HepG2 (cell line): ENCODE data around the gene SEC14L5. TPM values are rescaled to one million over a fixed set of nuclear protein-coding genes. Genes with fewer than 3 reads are reported as not detected.
A peak's percentile ranks its signal among the peaks of the same experiment; 100 is the strongest.

Experiments used
- ASH2L ChIP-seq: fragments of 300-600, 200-600 bp; sonication (generic); IDR thresholded peaks from 2 replicates; pipeline ENCODE4 v1.7.0; 2017; ENCODE audit warnings: low read depth, mild to moderate bottlenecking, moderate library complexity, mixed read lengths, low read length; ENCODE audit not compliant: insufficient read length
- ATF7 ChIP-seq, 2 experiments: fragments of 450-650 bp in 1 of 2; sonication (generic) in 1 of 2; formaldehyde crosslinking in 1 of 2; IDR thresholded peaks; 2 replicates each; pipeline versions ENCODE4 v1.4.0 to v1.6.1; 2016 to 2020; ENCODE audit warnings: antibody characterized with exemption in 1 of 2, mild to moderate bottlenecking in 1 of 2, missing genetic modification reagents in 1 of 2
- BRCA1 ChIP-seq: sonication (generic); formaldehyde crosslinking; IDR thresholded peaks from 2 replicates; pipeline ENCODE4 v1.4.0; 2020; ENCODE audit warnings: missing genetic modification reagents
- CCDC6 ChIP-seq: sonication (generic); formaldehyde crosslinking; IDR thresholded peaks from 2 replicates; pipeline ENCODE4 v1.8.1; 2022; ENCODE audit warnings: mild to moderate bottlenecking, missing genetic modification reagents, moderate library complexity
- CHD4 ChIP-seq: fragments of 200-600 bp; sonication (generic); IDR thresholded peaks from 2 replicates; pipeline ENCODE4 v1.7.0; 2017; ENCODE audit warnings: mild to moderate bottlenecking, low read length, borderline replicate concordance
- CREB1 ChIP-seq, 2 experiments: fragments of 450-650 bp in 1 of 2; IDR thresholded peaks; 2 replicates each; pipeline ENCODE4 v1.6.1; 2016 to 2017; ENCODE audit warnings: control low read depth in 1 of 2, mild to moderate bottlenecking in 1 of 2, missing compliant biosample characterization in 1 of 2, missing genetic modification characterization in 1 of 2
- KDM4B ChIP-seq: sonication (generic); formaldehyde crosslinking; IDR thresholded peaks from 2 replicates; pipeline ENCODE4 v1.4.0; 2020; ENCODE audit warnings: missing genetic modification reagents
- MIER3 ChIP-seq: IDR thresholded peaks from 2 replicates; pipeline ENCODE4 v1.6.1; 2016; ENCODE audit warnings: missing compliant biosample characterization, borderline replicate concordance
- RBFOX2 ChIP-seq: fragments of 200-400 bp; formaldehyde crosslinking; IDR thresholded peaks from 2 replicates; pipeline ENCODE4 v1.6.1; 2017; ENCODE audit warnings: low read depth, mild to moderate bottlenecking, low read length
- SAFB2 ChIP-seq: sonication (generic); formaldehyde crosslinking; IDR thresholded peaks from 2 replicates; pipeline ENCODE4 v1.5.1; 2020; ENCODE audit warnings: missing genetic modification reagents, low read depth, mild to moderate bottlenecking, borderline replicate concordance
- TCF12 ChIP-seq, 2 experiments: fragments of 450-650 bp in 1 of 2; sonication (generic) in 1 of 2; formaldehyde crosslinking in 1 of 2; IDR thresholded peaks; 2 replicates each; pipeline versions ENCODE4 v1.6.1 to v1.8.0; 2017 to 2022; ENCODE audit warnings: antibody characterized with exemption in 1 of 2, mild to moderate bottlenecking in 1 of 2, missing genetic modification reagents in 1 of 2, moderate library complexity in 1 of 2
- TERF1 ChIP-seq: sonication (generic); formaldehyde crosslinking; IDR thresholded peaks from 2 replicates; pipeline ENCODE4 v1.8.0; 2022; ENCODE audit warnings: mild to moderate bottlenecking, missing genetic modification reagents, moderate library complexity
- TGIF2 ChIP-seq: IDR thresholded peaks from 2 replicates; pipeline ENCODE4 v1.6.1; 2016; ENCODE audit warnings: control low read depth, missing compliant biosample characterization
- ZNF274 ChIP-seq: sonication (generic); formaldehyde crosslinking; IDR thresholded peaks from 2 replicates; pipeline ENCODE4 v1.5.1; 2020; ENCODE audit warnings: mild to moderate bottlenecking, missing genetic modification reagents
- ZNF275 ChIP-seq: sonication (generic); formaldehyde crosslinking; IDR thresholded peaks from 2 replicates; pipeline ENCODE4 v1.8.0; 2022; ENCODE audit warnings: missing genetic modification reagents, mild to moderate bottlenecking, inconsistent platforms, borderline replicate concordance
- ZNF333 ChIP-seq: sonication (generic); formaldehyde crosslinking; IDR thresholded peaks from 2 replicates; pipeline ENCODE4 v1.4.0; 2020; ENCODE audit warnings: mild to moderate bottlenecking, missing genetic modification reagents, borderline replicate concordance
- ZNF572 ChIP-seq: sonication (generic); formaldehyde crosslinking; IDR thresholded peaks from 2 replicates; pipeline ENCODE4 v1.5.1; 2020; ENCODE audit warnings: mild to moderate bottlenecking, missing genetic modification reagents
- ZNF713 ChIP-seq: sonication (generic); formaldehyde crosslinking; IDR thresholded peaks from 2 replicates; pipeline ENCODE4 v1.4.0; 2020; ENCODE audit warnings: mild to moderate bottlenecking, missing genetic modification reagents
- ZSCAN5A ChIP-seq: sonication (generic); formaldehyde crosslinking; IDR thresholded peaks from 2 replicates; pipeline ENCODE4 v1.8.0; 2022; ENCODE audit warnings: mild to moderate bottlenecking, missing genetic modification reagents, borderline replicate concordance
- polyA plus RNA-seq, 8 experiments: library from polyadenylated mRNA; depleted of rRNA in 3 of 8; stranded (reverse) in 7 of 8; unstranded in 1 of 8; fragments of >200 nt; fragmentation: Illumina TruSeq in 4 of 8; extraction: Trizol in 4 of 8; gene quantifications; 2 replicates each; pipeline versions ENCODE4 v1.2.1 to v1.2.3, GENCODE V29; 2011 to 2016; ENCODE audit warnings: low read depth in 4 of 8, missing spikeins in 1 of 8, mixed read lengths in 1 of 8; ENCODE audit not compliant: insufficient read depth in 1 of 8
- total RNA-seq, 5 experiments: library from RNA; depleted of rRNA; stranded (reverse); fragments of >200 nt; fragmentation: Illumina TruSeq; extraction: Trizol; gene quantifications; 2 replicates each; pipeline ENCODE4 v1.2.3, GENCODE V29; 2016; ENCODE audit warnings: low read depth in 1 of 5
- TF ChIP-seq, protein P1 (sequence below): sonication (generic); formaldehyde crosslinking; IDR thresholded peaks from 2 replicates; pipeline ENCODE4 v1.9.0; 2021; ENCODE audit warnings: missing genetic modification reagents, borderline replicate concordance
- TF ChIP-seq, protein P2 (sequence below): sonication (generic); formaldehyde crosslinking; IDR thresholded peaks from 2 replicates; pipeline ENCODE4 v1.4.0; 2020; ENCODE audit warnings: mild to moderate bottlenecking, missing genetic modification reagents

The SEC14L5 gene
- total and polyA plus RNA-seq, 2 of the 13 experiments (the other 11 are each of a cell fraction or from before 2014, with no cell fraction given) = 0.40 to 0.42 TPM

DNA sequence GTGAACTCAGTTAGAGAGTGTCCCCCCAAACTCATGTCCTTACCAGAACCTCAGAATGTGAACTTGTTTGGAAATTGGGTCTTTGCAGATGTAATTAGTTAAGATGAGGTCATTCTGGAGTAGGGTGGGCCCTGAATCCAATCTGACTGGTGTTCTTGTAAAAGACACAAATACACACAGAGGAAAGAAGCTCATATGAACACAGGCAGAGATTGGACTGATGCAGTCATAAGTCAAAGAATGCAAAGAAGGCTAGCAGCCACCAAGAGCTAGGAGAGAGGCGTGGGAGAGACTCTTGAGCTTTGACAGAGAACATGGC lies 77.7 kb downstream of the SEC14L5 start (continued):
- no peak for TF ChIP-seq CREB1 (IDR thresholded peaks at IDR 0.05)
- 0 out of 2 replicates have a peak, but pooled peaks have one; percentile 44 for TF ChIP-seq CREB1 (CRISPR knock-in tag; IDR thresholded peaks at IDR 0.05)
- no peak for TF ChIP-seq CCDC6 (CRISPR knock-in tag)
- TF ChIP-seq ZNF274 (CRISPR knock-in tag) = 0 out of 2 replicates have a peak, but pooled peaks have one; percentile 5
- 0 out of 2 replicates have a peak, but pooled peaks have one; percentile 5 for TF ChIP-seq ZNF572 (CRISPR knock-in tag)
- TF ChIP-seq CHD4 = peak; percentile 82
- TF ChIP-seq TERF1 (CRISPR knock-in tag) = 0 out of 2 replicates have a peak, but pooled peaks have one; percentile 39
- peak; percentile 10; the same call in 1 of the 2 replicates for TF ChIP-seq TGIF2 (CRISPR knock-in tag)
- TF ChIP-seq, protein P1, sequence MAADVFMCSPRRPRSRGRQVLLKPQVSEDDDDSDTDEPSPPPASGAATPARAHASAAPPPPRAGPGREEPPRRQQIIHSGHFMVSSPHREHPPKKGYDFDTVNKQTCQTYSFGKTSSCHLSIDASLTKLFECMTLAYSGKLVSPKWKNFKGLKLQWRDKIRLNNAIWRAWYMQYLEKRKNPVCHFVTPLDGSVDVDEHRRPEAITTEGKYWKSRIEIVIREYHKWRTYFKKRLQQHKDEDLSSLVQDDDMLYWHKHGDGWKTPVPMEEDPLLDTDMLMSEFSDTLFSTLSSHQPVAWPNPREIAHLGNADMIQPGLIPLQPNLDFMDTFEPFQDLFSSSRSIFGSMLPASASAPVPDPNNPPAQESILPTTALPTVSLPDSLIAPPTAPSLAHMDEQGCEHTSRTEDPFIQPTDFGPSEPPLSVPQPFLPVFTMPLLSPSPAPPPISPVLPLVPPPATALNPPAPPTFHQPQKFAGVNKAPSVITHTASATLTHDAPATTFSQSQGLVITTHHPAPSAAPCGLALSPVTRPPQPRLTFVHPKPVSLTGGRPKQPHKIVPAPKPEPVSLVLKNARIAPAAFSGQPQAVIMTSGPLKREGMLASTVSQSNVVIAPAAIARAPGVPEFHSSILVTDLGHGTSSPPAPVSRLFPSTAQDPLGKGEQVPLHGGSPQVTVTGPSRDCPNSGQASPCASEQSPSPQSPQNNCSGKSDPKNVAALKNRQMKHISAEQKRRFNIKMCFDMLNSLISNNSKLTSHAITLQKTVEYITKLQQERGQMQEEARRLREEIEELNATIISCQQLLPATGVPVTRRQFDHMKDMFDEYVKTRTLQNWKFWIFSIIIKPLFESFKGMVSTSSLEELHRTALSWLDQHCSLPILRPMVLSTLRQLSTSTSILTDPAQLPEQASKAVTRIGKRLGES (CRISPR knock-in tag) = 0 out of 2 replicates have a peak, but pooled peaks have one; percentile 45
- TF ChIP-seq ZNF333 (CRISPR knock-in tag) = peak; percentile 48; the same call in 1 of the 2 replicates
- no peak for TF ChIP-seq ZNF275
- TF ChIP-seq ZNF713 (CRISPR knock-in tag) = 0 out of 2 replicates have a peak, but pooled peaks have one; percentile 34
- TF ChIP-seq SAFB2 (CRISPR knock-in tag) = no peak
- TF ChIP-seq TCF12 (IDR thresholded peaks at IDR 0.05) = no peak
- TF ChIP-seq TCF12 (CRISPR knock-in tag; IDR thresholded peaks at IDR 0.05) = 0 out of 2 replicates have a peak, but pooled peaks have one; percentile 18
- TF ChIP-seq KDM4B (CRISPR knock-in tag) = 0 out of 2 replicates have a peak, but pooled peaks have one; percentile 3
- TF ChIP-seq, protein P2, sequence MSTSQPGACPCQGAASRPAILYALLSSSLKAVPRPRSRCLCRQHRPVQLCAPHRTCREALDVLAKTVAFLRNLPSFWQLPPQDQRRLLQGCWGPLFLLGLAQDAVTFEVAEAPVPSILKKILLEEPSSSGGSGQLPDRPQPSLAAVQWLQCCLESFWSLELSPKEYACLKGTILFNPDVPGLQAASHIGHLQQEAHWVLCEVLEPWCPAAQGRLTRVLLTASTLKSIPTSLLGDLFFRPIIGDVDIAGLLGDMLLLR = 0 out of 2 replicates have a peak, but pooled peaks have one; percentile 9
- TF ChIP-seq ASH2L = peak; percentile 2
- TF ChIP-seq ATF7 (IDR thresholded peaks at IDR 0.05) = peak; percentile 69
- no peak for TF ChIP-seq ATF7 (CRISPR knock-in tag; IDR thresholded peaks at IDR 0.05)
- TF ChIP-seq BRCA1 (CRISPR knock-in tag) = peak; percentile 43; the same call in 1 of the 2 replicates
- peak; percentile 34; the same call in 1 of the 2 replicates for TF ChIP-seq RBFOX2
- no peak for TF ChIP-seq ZSCAN5A (CRISPR knock-in tag)
- TF ChIP-seq MIER3 = 0 out of 2 replicates have a peak, but pooled peaks have one; percentile 5
